Endothelial cell (in vitro differentiated cells): ENCODE results near the gene RPS18. TPM values are rescaled to one million over a fixed set of nuclear protein-coding genes. Genes with fewer than 3 reads are reported as not detected.

Source experiments
- DNase-seq: peaks from one replicate; pipeline ENCODE4 v3.0.0; 2021; ENCODE audit warnings: low spot score
- H3K27ac Mint-ChIP-seq: one replicate; pipeline ENCODE4 v1.8.0; 2021; ENCODE audit warnings: mixed read lengths, inconsistent platforms; ENCODE audit not compliant: unreplicated experiment
- H3K27me3 Mint-ChIP-seq: one replicate; pipeline ENCODE4 v1.8.0; 2021; ENCODE audit warnings: mild to moderate bottlenecking, moderate library complexity, mixed read lengths, inconsistent platforms; ENCODE audit not compliant: unreplicated experiment
- H3K36me3 Mint-ChIP-seq: one replicate; pipeline ENCODE4 v1.8.0; 2021; ENCODE audit warnings: mild to moderate bottlenecking, low read depth, mixed read lengths, inconsistent platforms; ENCODE audit not compliant: unreplicated experiment
- H3K4me1 Mint-ChIP-seq: one replicate; pipeline ENCODE4 v1.8.0; 2021; ENCODE audit warnings: mild to moderate bottlenecking, mixed read lengths, inconsistent platforms; ENCODE audit not compliant: unreplicated experiment
- H3K4me3 Mint-ChIP-seq: one replicate; pipeline ENCODE4 v1.8.0; 2021; ENCODE audit warnings: mild to moderate bottlenecking, mixed read lengths, inconsistent platforms; ENCODE audit not compliant: unreplicated experiment
- H3K9me3 Mint-ChIP-seq: one replicate; pipeline ENCODE4 v1.8.0; 2021; ENCODE audit warnings: mixed read lengths, inconsistent platforms; ENCODE audit not compliant: unreplicated experiment
- total RNA-seq: library from RNA; stranded (reverse); fragmentation: NEBNext Ultra II Directional; extraction: Animal tissue kit (Norgen Biotek cat#: 25700); gene quantifications from one replicate; pipeline ENCODE4 v1.2.1, GENCODE V29; 2021; ENCODE audit not compliant: unreplicated experiment
- TF ChIP-seq, protein P1 (sequence below): fragments of 200-600 bp; sonication (generic); IDR thresholded peaks from one replicate; pipeline ENCODE4 v1.5.0; 2021; ENCODE audit warnings: antibody characterized with exemption; ENCODE audit not compliant: unreplicated experiment

RPS18 gene
- total RNA-seq, 1 donor from 2014 or later: 2,251 TPM

GRCh38 chr6:33297406-33297955 lies 25.6 kb downstream of the RPS18 start:
- peaks cover 19% of the 10 kb centered on the region for H3K36me3 Mint-ChIP-seq
- peak overlapping the region; percentile 100 for H3K4me3 Mint-ChIP-seq
- peak; percentile 59 for DNase-seq
- H3K4me1 Mint-ChIP-seq: peaks cover 27% of the 10 kb centered on the region
- H3K9me3 Mint-ChIP-seq: no peaks in the 10 kb centered on the region
- peaks cover 43% of the 10 kb centered on the region for H3K27me3 Mint-ChIP-seq
- TF ChIP-seq, protein P1, sequence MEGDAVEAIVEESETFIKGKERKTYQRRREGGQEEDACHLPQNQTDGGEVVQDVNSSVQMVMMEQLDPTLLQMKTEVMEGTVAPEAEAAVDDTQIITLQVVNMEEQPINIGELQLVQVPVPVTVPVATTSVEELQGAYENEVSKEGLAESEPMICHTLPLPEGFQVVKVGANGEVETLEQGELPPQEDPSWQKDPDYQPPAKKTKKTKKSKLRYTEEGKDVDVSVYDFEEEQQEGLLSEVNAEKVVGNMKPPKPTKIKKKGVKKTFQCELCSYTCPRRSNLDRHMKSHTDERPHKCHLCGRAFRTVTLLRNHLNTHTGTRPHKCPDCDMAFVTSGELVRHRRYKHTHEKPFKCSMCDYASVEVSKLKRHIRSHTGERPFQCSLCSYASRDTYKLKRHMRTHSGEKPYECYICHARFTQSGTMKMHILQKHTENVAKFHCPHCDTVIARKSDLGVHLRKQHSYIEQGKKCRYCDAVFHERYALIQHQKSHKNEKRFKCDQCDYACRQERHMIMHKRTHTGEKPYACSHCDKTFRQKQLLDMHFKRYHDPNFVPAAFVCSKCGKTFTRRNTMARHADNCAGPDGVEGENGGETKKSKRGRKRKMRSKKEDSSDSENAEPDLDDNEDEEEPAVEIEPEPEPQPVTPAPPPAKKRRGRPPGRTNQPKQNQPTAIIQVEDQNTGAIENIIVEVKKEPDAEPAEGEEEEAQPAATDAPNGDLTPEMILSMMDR: no peak
- peak overlapping the region; percentile 92 for H3K27ac Mint-ChIP-seq

GRCh38 chr6:33297956-33298772 lies 26.3 kb downstream of the RPS18 start:
- DNase-seq: peak; percentile 72
- Mint-ChIP-seq H3K27ac (peak overlapping the region; percentile 100), H3K27me3 (peaks cover 41% of the 10 kb centered on the region), H3K36me3 (peaks cover 14% of the 10 kb centered on the region), H3K9me3 (no peaks in the 10 kb centered on the region), H3K4me3 (peak overlapping the region; percentile 100), H3K4me1 (peaks cover 27% of the 10 kb centered on the region)
- TF ChIP-seq, protein P1: peak; percentile 16

DNA sequence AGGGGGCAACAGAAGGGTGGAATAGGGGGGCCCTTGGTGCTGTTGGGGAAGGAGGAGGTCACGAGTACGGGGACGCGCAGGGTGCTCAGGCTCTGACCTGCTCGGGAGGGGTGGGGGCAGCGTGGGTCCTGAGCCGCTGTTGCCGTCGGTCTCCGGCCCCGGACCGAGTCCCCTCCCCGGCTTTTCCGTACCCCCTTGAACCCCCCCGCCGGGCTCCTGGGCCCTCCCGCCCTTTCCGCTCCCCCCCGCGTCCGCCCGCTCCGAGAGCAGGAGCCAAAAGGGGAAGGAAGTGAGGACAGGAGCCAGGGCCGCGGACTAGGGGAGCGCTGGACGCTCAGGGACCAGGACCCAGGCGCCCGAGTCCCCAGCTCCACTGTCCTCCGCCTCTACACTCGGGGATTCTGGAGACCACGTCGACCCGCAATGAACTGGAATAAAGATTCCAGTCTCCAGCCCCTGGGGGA lies 26.9 kb downstream of the RPS18 start, which contains the start of gene RGL2:
Gene RGL2, minus strand, starts transcription at position 170 of the 464 bp plus-strand sequence. CDS start 332 bp downstream, outside the sequence.
- Mint-ChIP-seq H3K4me3 (peak within 1 kb of the TSS; percentile 100), H3K36me3 (peaks cover 17% of the 10 kb centered on the region), H3K27ac (peak within 1 kb of the TSS; percentile 100), H3K4me1 (peaks cover 27% of the 10 kb centered on the region), H3K9me3 (no peaks in the 10 kb centered on the region), H3K27me3 (peaks cover 41% of the 10 kb centered on the region)
- peak; percentile 70 for DNase-seq
- TF ChIP-seq, protein P1: no peak

GRCh38 chr6:33299237-33299944 lies 27.5 kb downstream of the RPS18 start:
- Mint-ChIP-seq H3K36me3 (peaks cover 15% of the 10 kb centered on the region), H3K27me3 (peaks cover 38% of the 10 kb centered on the region), H3K9me3 (no peaks in the 10 kb centered on the region), H3K27ac (peak overlapping the region; percentile 99), H3K4me1 (peaks cover 24% of the 10 kb centered on the region), H3K4me3 (peak overlapping the region; percentile 100)
- TF ChIP-seq, protein P1: no peak
- peak; percentile 91 for DNase-seq
